Endodermal cell (in vitro differentiated cells): ENCODE data around the gene TMIGD2. TPM values are rescaled to one million over a fixed set of nuclear protein-coding genes. Genes with fewer than 3 reads are reported as not detected.

Experiments
- DNase-seq: peaks from one replicate; pipeline ENCODE4 v3.0.0-alpha.2; 2017
- H3K27ac ChIP-seq: 2 replicates; pipeline ENCODE4 v1.5.1; 2013; ENCODE audit warnings: mild to moderate bottlenecking, low read depth, low read length, moderate library complexity
- H3K27me3 ChIP-seq: 2 replicates; pipeline ENCODE4 v1.6.1; 2013; ENCODE audit warnings: mild to moderate bottlenecking, low read length, moderate library complexity; ENCODE audit not compliant: insufficient read depth, control insufficient read depth, poor library complexity, severe bottlenecking
- H3K36me3 ChIP-seq: 2 replicates; pipeline ENCODE4 v1.7.0; 2013; ENCODE audit warnings: mild to moderate bottlenecking, low read length, moderate library complexity; ENCODE audit not compliant: control insufficient read depth, insufficient read depth
- H3K4me1 ChIP-seq: one replicate; pipeline ENCODE4 v1.7.0; 2013; ENCODE audit warnings: low read length; ENCODE audit not compliant: control insufficient read depth, insufficient read depth
- H3K4me3 ChIP-seq: 2 replicates; pipeline ENCODE4 v1.5.1; 2013; ENCODE audit warnings: mild to moderate bottlenecking, low read length, moderate library complexity
- H3K9ac ChIP-seq: 2 replicates; pipeline ENCODE4 v1.6.1; 2013; ENCODE audit warnings: mild to moderate bottlenecking, low read length, moderate library complexity; ENCODE audit not compliant: poor library complexity, severe bottlenecking; ENCODE audit errors: extremely low read depth
- H3K9me3 ChIP-seq: 2 replicates; pipeline ENCODE4 v1.6.1; 2013; ENCODE audit warnings: mild to moderate bottlenecking, low read length, moderate library complexity; ENCODE audit not compliant: control insufficient read depth
- H3K27ac Mint-ChIP-seq: 2 replicates; pipeline ENCODE4 v1.8.0; 2020; ENCODE audit warnings: mixed read lengths
- H3K27me3 Mint-ChIP-seq: 2 replicates; pipeline ENCODE4 v1.8.0; 2021; ENCODE audit warnings: mild to moderate bottlenecking, mixed read lengths; ENCODE audit not compliant: insufficient read depth
- H3K36me3 Mint-ChIP-seq: 2 replicates; pipeline ENCODE4 v1.8.0; 2020; ENCODE audit warnings: low read depth, mixed read lengths
- H3K4me1 Mint-ChIP-seq: 2 replicates; pipeline ENCODE4 v1.8.0; 2020; ENCODE audit warnings: mixed read lengths
- H3K4me3 Mint-ChIP-seq: 2 replicates; pipeline ENCODE4 v1.8.0; 2020; ENCODE audit warnings: mild to moderate bottlenecking, moderate library complexity, mixed read lengths
- H3K9me3 Mint-ChIP-seq: 2 replicates; pipeline ENCODE4 v1.8.0; 2020; ENCODE audit warnings: mild to moderate bottlenecking, mixed read lengths
- CTCF ChIP-seq: fragments of 200-600 bp; sonication (generic); conservative IDR thresholded peaks from 2 replicates; pipeline ENCODE4 v1.5.0; 2021; ENCODE audit warnings: antibody characterized with exemption, mild to moderate bottlenecking
- WGBS, 2 experiments: methylation state at CpG; one replicate each; pipeline versions ENCODE4 v1.1.5 to v1.1.7; 2013; ENCODE audit warnings: missing lambda C conversion rate in 2 of 2, mixed read lengths in 1 of 2; ENCODE audit not compliant: insufficient coverage in 1 of 2, insufficient read length in 1 of 2; 5-methylcytosine and 5-hydroxymethylcytosine counted together
- total RNA-seq, 2 donors: library from RNA; stranded (reverse); fragmentation: NEBNext Ultra II Directional in 1 of 2; extraction: Animal tissue kit (Norgen Biotek cat#: 25700) in 1 of 2; gene quantifications; 2 replicates in 1 of 2; 3 replicates in 1 of 2; pipeline ENCODE4 v1.2.1, GENCODE V29; 2021

The TMIGD2 gene
- total RNA-seq, 2 donors from 2014 or later: 0.58 to 0.70 TPM

DNA sequence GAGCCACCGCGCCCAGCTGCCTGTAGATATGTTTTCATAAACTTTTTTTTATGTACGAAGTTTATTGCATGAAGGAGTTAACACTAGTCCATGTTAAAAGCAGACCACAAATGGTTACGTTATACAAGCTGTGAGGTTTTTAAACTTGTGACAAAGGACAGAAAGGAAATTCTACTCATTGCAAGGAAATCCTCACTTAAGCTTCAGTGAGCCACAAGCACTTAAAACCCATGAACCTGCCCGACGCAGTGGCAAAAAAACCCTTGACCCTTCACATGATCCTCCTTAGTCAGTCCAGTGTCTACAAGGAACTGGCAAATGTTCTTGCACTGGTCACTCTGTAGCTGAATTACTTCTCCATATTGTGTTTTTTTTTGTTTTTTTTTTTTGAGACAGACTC lies 45.3 kb upstream of the TMIGD2 start:
- peaks cover 49% of the 10 kb centered on the region for H3K36me3 Mint-ChIP-seq
- 97 to 99% methylated on average over 6 of the region's 6 CpGs for WGBS, 2 experiments

DNA sequence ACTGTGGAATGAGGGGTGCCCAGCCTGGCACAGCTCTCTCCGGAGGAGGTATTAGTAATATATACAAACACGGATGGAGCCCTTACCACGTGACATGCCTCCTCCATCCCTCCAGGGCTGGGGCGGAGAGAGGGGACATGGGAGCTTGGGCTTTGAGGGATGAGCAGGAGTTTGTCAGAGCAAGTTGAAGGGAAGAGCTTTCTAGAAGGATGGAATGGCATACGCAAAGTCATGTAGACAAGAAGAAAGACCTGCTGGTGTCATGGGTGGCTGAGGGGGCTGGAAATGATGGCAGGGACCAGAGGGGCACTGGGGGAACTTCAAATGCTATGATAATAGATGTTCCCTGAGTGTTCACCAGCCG lies 43.8 kb upstream of the TMIGD2 start:
- H3K4me3 Mint-ChIP-seq: no peak overlapping the region
- H3K27ac Mint-ChIP-seq: no peak overlapping the region

More for the DNA sequence above, 45.3 kb upstream of the TMIGD2 start:
- Histone ChIP-seq H3K27ac (no peak overlapping the region), H3K27me3 (no peaks in the 10 kb centered on the region), H3K9ac (no peak overlapping the region), H3K36me3 (peaks cover 44% of the 10 kb centered on the region), H3K4me1 (peaks cover 5% of the 10 kb centered on the region), H3K9me3 (no peaks in the 10 kb centered on the region), H3K4me3 (no peak overlapping the region)
- Mint-ChIP-seq H3K4me1 (no peaks in the 10 kb centered on the region), H3K4me3 (no peak overlapping the region), H3K27me3 (no peaks in the 10 kb centered on the region), H3K9me3 (no peaks in the 10 kb centered on the region), H3K27ac (no peak overlapping the region)
- TF ChIP-seq CTCF: no peak
- DNase-seq: no peak

GRCh38 chr19:4345342-4346019 lies 43.3 kb upstream of the TMIGD2 start:
- H3K9ac ChIP-seq: no peak overlapping the region
- no peaks in the 10 kb centered on the region for H3K9me3 ChIP-seq
- peaks cover 35% of the 10 kb centered on the region for H3K36me3 ChIP-seq
- no peak for TF ChIP-seq CTCF
- 92 to 100% methylated on average over 15 of the region's 15 CpGs for WGBS, 2 experiments
- H3K27me3 ChIP-seq: no peaks in the 10 kb centered on the region
- peaks cover 45% of the 10 kb centered on the region for H3K36me3 Mint-ChIP-seq
- no peak overlapping the region for H3K27ac Mint-ChIP-seq
- no peak for DNase-seq
- no peaks in the 10 kb centered on the region for H3K4me1 Mint-ChIP-seq
- no peaks in the 10 kb centered on the region for H3K9me3 Mint-ChIP-seq
- H3K4me3 ChIP-seq: no peak overlapping the region
- peak overlapping the region; percentile 82 for H3K4me3 Mint-ChIP-seq
- H3K27ac ChIP-seq: no peak overlapping the region
- peaks cover 5% of the 10 kb centered on the region for H3K4me1 ChIP-seq
- H3K27me3 Mint-ChIP-seq: no peaks in the 10 kb centered on the region

More for the DNA sequence above, 43.8 kb upstream of the TMIGD2 start:
- 94 to 100% methylated on average over 3 to 6 of the region's 6 CpGs for WGBS, 2 experiments
- H3K9ac ChIP-seq: no peak overlapping the region
- Mint-ChIP-seq H3K27me3 (no peaks in the 10 kb centered on the region), H3K36me3 (peaks cover 49% of the 10 kb centered on the region), H3K4me1 (no peaks in the 10 kb centered on the region), H3K9me3 (no peaks in the 10 kb centered on the region)
- DNase-seq: no peak
- no peak for TF ChIP-seq CTCF
- no peak overlapping the region for H3K27ac ChIP-seq
- H3K4me1 ChIP-seq: peaks cover 5% of the 10 kb centered on the region
- H3K9me3 ChIP-seq: no peaks in the 10 kb centered on the region
- no peaks in the 10 kb centered on the region for H3K27me3 ChIP-seq
- peaks cover 40% of the 10 kb centered on the region for H3K36me3 ChIP-seq
- H3K4me3 ChIP-seq: no peak overlapping the region
